ENCODE measurements around the gene CNIH3. TPM values are rescaled to one million over a fixed set of nuclear protein-coding genes. Genes with fewer than 3 reads are reported as not detected.
A peak's percentile ranks its signal among the peaks of the same experiment; 100 is the strongest.
"Not testable (repeated sequence)": the region's sequence is repeated elsewhere in the genome, so short reads cannot be mapped to it uniquely, and the experiment has no call there.

CNIH3 gene
- total RNA-seq: 1 to 10 TPM; 1.9 to 7.0 (median 4.0) TPM

DNA sequence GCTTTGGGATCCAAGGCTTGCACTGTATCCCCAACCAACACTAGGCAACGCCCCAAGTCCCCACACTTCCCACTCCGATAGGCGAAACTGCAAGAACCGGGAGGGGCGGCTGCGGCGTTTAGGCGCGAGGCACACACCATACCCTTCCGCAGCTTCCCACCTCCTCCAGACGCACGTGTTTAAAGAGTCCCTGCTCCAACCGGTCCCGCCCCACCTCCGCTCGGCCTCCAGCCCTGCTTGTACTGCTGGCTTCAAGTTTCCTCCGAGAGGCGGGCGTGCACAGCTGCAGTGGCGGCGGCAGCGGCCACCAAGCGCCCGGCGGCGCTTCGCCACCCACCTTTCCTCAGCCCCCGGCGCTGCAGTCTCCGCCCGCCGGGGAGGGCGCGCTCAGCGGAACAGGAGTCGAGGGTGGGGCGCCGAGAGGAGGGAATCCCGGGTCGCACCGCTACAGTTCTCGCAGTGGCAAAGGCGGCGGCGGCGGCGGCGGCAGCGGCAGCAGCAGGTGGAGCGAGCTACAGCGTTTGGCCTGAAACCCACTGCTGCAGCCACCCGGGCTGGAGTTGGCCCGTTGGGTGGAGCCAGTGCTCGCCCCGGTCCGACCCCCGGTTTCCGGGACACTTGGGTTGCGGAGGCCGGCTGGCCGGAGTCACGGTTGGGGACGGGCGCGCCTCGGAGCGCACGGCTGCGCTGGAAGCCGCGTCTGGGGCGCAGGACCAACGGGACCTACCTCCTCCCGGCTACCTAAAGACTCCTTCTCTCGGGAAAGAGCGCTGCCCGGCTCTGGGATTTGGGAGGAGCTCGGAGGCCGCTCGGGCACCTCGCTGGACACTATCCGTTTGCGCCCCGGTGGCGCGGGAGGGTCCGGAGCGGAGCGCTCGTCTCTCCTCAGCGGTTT is at the start of gene CNIH3:
TSS of gene CNIH3 (plus strand) at position 457 of the 895 bp plus-strand sequence. CDS start 858 bp downstream, outside the sequence.
- no peak within 1 kb of the TSS for H3K27ac ChIP-seq
- H3K9me3 ChIP-seq: no peaks in the 10 kb centered on the region
- no peak for TF ChIP-seq POLR2A (IDR thresholded peaks at IDR 0.05)
- TF ChIP-seq, protein P1, sequence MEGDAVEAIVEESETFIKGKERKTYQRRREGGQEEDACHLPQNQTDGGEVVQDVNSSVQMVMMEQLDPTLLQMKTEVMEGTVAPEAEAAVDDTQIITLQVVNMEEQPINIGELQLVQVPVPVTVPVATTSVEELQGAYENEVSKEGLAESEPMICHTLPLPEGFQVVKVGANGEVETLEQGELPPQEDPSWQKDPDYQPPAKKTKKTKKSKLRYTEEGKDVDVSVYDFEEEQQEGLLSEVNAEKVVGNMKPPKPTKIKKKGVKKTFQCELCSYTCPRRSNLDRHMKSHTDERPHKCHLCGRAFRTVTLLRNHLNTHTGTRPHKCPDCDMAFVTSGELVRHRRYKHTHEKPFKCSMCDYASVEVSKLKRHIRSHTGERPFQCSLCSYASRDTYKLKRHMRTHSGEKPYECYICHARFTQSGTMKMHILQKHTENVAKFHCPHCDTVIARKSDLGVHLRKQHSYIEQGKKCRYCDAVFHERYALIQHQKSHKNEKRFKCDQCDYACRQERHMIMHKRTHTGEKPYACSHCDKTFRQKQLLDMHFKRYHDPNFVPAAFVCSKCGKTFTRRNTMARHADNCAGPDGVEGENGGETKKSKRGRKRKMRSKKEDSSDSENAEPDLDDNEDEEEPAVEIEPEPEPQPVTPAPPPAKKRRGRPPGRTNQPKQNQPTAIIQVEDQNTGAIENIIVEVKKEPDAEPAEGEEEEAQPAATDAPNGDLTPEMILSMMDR (IDR thresholded peaks at IDR 0.05): no peak
- H3K4me1 ChIP-seq: peaks cover 11 to 20% of the 10 kb centered on the region in 2 donors
- H3K36me3 ChIP-seq: no peaks in the 10 kb centered on the region
- H3K4me3 ChIP-seq (replicated peaks in 1 of 3): peak within 1 kb of the TSS in 1 of 3 donors; percentile 32
- peaks cover 5% of the 10 kb centered on the region for H3K27me3 ChIP-seq
- WGBS, 2 donors: 2% methylated on average over 21 to 28 of the region's 91 CpGs
- peak; percentile 27 to 47 for DNase-seq
- intact Hi-C loops (cut with DNase I): no loop called here

DNA sequence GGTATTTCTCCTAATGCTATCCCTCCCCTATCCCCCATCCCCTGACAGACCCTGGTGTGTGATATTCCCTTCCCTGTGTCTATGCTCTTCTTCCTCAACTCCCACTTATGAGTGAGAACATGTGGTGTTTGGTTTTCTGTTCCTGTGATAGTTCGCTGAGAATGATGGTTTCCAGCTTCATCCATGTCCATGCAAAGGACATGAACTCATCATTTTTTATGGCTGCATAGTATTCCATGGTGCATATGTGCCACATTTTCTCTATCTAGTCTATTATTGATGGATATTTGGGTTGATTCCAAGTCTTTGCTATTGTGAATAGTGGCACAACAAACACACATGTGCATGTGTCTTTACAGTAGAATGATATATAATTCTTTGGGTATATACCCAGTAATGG is 49.6 kb upstream of the CNIH3 start:
- H3K27ac ChIP-seq; H3K27me3 ChIP-seq; H3K4me1 ChIP-seq; DNase-seq; H3K9me3 ChIP-seq; H3K4me3 ChIP-seq (replicated peaks in 1 of 3); H3K36me3 ChIP-seq; intact Hi-C loops (cut with DNase I): not testable (repeated sequence)
- 96 to 97% methylated on average over 1 of the region's 1 CpG for WGBS, 2 donors

DNA sequence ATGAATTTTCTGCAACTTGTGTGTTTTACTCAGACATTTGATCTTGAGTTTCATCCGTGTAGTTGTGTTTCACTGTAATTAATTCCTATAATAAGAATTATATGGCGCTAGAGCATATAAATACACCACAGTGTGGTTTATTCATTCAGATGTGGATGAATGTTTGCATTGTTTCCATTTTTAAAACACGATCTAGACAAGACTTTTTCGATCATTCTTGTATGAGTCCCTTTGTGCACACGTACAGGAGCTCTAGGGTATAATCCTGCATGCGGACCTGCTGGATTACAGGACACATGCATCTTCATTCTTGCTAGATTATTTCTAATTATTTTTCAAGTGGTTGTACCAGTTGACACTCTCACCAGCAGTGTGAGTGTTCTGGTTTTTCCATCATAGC is 46.8 kb upstream of the CNIH3 start:
- H3K36me3 ChIP-seq: no peaks in the 10 kb centered on the region
- no peaks in the 10 kb centered on the region for H3K9me3 ChIP-seq
- intact Hi-C loops (cut with DNase I): no loop called here
- no peaks in the 10 kb centered on the region for H3K4me1 ChIP-seq
- no peak overlapping the region for H3K4me3 ChIP-seq (replicated peaks in 1 of 3)
- TF ChIP-seq, protein P1 (IDR thresholded peaks at IDR 0.05): no peak
- TF ChIP-seq POLR2A (IDR thresholded peaks at IDR 0.05): no peak
- DNase-seq: no peak
- no peaks in the 10 kb centered on the region for H3K27me3 ChIP-seq
- no peak overlapping the region for H3K27ac ChIP-seq
- WGBS, 2 donors: 94 to 96% methylated on average over 6 of the region's 6 CpGs

DNA sequence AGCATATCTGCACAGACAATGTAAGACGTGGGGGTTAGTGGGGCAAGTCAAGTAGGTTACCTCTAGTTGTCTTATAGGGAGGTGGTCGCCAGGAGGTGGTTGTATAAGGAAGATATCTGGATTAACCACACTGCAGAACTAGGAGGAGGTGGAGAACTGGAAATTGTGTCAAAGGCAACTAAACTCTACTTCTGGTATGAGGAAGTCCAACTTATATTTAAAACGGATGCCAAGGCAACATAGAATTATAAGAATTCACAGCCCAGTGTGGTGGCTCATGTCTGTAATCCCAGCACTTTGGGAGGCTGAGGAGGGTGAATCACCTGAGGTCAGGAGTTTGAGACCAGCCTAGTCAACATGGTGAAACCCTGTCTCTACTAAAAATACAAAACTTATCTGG is 44.1 kb upstream of the CNIH3 start:
- H3K9me3 ChIP-seq; H3K4me3 ChIP-seq (replicated peaks in 1 of 3); H3K27ac ChIP-seq; H3K27me3 ChIP-seq; H3K36me3 ChIP-seq; H3K4me1 ChIP-seq; DNase-seq; intact Hi-C loops (cut with DNase I): not testable (repeated sequence)
- WGBS, 2 donors: 74 to 81% methylated on average over 3 of the region's 3 CpGs

DNA sequence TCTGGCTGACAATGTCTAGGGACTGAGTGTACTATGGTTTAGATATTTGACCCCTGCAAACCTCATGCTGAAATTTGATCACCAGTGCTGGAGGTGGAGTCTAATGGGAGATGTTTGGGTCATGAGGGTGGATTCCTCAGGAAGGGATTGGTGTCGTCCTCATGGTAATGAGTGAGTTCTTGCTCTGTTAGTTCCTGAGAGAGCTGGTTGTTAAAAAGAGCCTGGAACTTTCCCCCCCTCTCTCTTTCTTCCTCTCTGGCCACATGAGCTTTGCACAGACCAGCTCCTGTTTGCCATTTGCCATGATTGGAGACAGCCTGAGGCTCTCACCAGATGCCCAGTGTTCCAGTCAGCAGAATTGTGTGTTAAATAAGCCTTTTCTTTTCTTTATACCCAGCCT is 36.6 kb upstream of the CNIH3 start:
- no peak for TF ChIP-seq POLR2A (IDR thresholded peaks at IDR 0.05)
- TF ChIP-seq, protein P1 (IDR thresholded peaks at IDR 0.05): no peak
- WGBS, 2 donors: 50 to 63% methylated on average over 1 of the region's 1 CpG
- intact Hi-C loops (cut with DNase I): no loop called here
- Histone ChIP-seq H3K9me3 (no peaks in the 10 kb centered on the region), H3K4me3 (replicated peaks in 1 of 3) (no peak overlapping the region), H3K27ac (no peak overlapping the region), H3K36me3 (no peaks in the 10 kb centered on the region), H3K4me1 (no peaks in the 10 kb centered on the region), H3K27me3 (no peaks in the 10 kb centered on the region)
- no peak for DNase-seq

DNA sequence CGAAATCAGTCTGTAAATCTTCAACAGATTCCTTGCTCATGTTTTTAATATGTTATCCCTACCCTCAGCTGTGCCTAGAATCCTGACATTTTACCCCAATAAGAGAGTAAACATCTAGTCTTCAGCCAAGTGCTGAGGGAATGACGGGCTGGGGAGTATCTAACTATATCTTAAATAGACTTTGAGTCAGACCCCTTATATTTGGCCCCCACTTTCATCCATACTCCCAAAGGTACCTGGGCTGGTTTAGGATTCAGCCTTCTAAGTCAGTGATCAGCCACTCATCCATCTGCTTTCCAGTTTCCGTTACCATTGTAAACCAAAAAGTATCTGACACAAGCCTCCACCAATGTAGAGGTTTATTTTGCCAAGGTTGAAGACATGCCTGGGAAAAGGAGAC is 36.1 kb upstream of the CNIH3 start:
- Histone ChIP-seq H3K36me3 (no peaks in the 10 kb centered on the region), H3K4me1 (no peaks in the 10 kb centered on the region), H3K4me3 (replicated peaks in 1 of 3) (no peak overlapping the region), H3K27ac (no peak overlapping the region), H3K27me3 (no peaks in the 10 kb centered on the region), H3K9me3 (no peaks in the 10 kb centered on the region)
- TF ChIP-seq POLR2A (IDR thresholded peaks at IDR 0.05): no peak
- TF ChIP-seq, protein P1 (IDR thresholded peaks at IDR 0.05): no peak
- 77 to 88% methylated on average over 3 of the region's 3 CpGs for WGBS, 2 donors
- intact Hi-C loops (cut with DNase I): no loop called here
- DNase-seq: no peak
